Measurements from ENCODE around the gene CCL19.
"Not testable (repeated sequence)": the region's sequence is repeated elsewhere in the genome, so short reads cannot be mapped to it uniquely, and the experiment has no call there.

Gene CCL19

DNA sequence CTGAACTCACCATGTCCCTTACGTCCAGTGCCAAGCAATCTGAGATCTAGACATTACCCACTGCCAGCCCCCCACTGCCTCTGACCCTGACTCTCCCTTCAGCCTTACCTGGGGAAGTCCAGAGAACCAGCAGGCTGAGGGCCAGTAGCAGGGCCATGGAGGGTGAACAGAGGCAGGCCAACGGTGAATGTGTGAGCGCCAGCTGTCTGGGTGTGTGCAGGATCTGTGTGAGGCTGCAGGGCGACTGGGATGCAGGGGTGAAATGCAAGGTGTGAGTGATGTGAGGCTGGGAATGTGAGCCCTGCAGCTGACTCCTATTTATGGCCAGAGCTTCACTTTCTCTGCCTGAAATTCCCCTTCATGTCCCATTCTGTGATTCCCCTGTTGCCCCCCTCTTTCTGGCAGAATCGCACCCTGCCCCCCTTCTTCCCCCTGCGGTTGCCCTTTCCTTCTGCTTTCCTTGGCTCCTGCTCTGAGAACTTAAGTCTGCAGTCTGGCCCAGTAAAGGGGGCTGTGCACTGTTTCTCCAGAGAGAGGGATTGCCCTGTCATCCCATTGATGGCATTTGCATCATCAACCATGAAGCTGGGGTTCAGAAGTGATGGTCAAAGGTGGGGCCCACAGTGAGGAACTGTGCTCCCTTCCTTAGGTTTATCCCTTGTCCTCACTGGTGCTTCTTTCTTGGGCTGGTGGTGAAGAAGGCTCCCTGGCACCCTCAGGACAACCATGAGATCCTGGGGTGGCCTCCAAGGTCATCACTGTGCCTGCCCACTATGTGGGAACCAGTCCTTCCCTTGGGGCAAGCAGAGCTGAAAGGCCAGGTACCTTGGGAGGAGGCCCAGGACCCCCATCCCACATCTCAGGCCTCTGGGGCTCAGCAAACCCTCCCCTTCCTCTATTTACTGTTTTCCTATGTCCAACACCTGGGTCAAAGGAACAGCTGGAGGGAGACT is at the start of gene CCL19:
Gene CCL19, minus strand, starts transcription at position 294 of the 953 bp plus-strand sequence. Its CDS starts 137 bp downstream, at position 157.
- no peak for DNase-seq

- not testable (repeated sequence) for DNase-seq
These were observed 49.1 kb upstream of the CCL19 start for GRCh38 chr9:34740176-34740575.

DNA sequence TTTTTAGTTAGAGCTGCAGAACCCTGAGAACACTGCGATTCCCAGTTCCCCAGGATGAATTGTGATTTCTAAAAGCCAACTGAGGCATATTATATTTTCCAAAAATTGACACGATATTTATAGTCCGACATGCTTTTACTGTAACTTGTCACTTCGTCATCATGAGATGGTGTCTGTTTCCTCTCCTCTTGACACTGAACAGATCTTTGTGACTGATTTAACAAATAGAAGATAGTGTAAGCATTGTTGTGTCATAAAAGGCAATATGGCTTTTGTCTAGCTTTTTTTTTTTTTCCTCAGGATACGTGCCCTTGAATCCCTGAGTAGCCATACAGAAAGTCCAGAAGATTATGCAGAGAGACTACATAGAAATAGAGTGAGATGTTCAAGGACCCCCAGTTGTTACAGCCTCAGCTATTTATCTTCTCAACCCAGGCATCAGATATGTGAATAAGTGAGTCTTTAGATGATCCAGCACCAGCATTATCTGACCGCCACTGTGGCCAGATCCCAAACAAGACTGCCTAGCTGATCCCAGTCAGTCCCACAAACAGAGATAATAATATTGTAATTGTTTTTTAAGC is 46.7 kb upstream of the CCL19 start:
- DNase-seq = no peak

DNA sequence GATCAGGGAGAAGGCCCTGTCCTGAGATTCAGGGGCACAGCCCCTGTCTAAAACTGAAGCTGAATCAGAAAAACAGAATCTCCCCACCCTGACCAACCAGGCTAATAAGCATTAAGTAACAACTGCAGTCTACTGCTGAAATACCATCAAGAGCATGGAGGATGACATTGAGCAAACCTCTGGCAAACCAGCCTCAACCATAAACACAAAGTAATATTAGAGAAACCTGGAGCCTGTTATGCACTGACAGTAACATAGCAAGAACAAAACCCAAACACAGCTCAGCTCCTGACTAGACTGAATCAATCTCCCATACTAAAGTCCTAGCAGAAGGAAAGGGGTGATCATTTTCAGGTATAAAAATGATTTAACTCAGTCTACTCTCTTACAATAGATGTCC is 43.6 kb upstream of the CCL19 start:
- DNase-seq = no peak

GRCh38 chr9:34732886-34733285 is 41.8 kb upstream of the CCL19 start:
- no peak for DNase-seq

DNA sequence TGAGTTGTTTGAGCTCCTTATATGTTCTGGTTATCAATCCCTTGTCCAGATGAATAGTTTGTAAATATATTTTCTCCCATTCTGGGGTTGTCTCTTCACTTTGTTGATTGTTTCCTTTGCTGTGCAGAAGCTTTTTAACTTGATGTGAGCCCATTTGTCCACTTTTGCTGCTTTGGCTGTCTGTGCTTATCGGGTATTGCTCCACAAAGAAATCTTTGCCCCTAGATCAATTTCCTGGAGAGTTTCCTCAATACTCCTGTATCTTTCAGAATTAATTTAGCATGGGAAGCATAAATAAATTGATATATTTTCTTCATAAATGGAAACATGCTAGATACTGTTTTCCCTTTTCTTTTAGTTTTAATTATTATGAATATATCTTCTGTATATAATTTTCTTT is 41.4 kb upstream of the CCL19 start:
- DNase-seq = no peak

GRCh38 chr9:34723141-34723540 is 32.1 kb upstream of the CCL19 start:
- no peak for DNase-seq

DNA sequence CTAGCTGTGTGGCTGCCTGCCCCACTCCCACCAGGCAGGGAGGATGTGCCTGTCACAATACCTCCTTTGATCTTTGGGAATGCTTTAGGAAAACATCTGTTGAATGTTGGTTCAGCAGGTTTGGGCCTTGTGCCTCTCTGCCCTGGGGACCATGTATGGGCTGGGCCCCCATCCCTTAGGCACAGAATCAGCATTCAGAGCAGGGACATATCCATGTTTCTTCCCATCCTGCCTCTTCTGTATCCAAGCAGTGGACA is 28.6 kb upstream of the CCL19 start:
- DNase-seq = not testable (repeated sequence)

DNA sequence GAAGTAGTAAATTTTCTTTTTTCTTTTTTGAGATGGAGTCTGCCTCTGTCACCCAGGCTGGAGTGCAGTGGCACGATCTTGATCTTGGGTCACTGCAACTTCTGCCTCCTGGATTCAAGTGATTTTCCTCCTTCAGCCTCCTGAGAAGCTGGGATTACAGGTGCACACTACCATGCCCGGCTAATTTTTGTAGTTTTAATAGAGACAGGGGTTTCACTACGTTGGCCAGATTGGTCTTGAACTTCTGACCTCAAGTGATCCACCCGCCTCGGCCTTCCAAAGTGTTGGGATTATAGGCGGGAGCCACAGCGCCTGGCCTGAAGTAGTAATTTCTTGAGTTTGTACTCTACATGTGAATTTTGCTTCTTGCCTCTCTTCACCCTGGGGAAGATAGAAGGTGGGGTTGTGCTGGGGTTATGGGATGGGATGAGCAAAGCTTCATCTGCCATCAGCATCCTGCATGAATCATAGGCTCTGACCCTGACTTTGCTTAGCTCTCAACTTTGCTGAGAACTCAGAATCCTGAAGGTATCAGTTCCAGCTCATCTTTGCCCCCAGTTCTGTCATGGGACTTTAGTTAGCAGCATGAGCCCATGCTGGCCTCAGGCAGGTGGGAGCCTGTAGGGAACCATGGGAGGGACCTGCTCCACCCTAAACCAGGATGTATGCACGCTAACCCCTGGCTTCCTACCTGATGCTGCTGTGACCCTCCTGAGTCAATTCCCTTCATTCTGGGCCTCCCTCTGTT is 28.1 kb upstream of the CCL19 start:
- DNase-seq = no peak

- no peak for DNase-seq
These were observed 27.0 kb upstream of the CCL19 start for GRCh38 chr9:34717996-34718614.

DNA sequence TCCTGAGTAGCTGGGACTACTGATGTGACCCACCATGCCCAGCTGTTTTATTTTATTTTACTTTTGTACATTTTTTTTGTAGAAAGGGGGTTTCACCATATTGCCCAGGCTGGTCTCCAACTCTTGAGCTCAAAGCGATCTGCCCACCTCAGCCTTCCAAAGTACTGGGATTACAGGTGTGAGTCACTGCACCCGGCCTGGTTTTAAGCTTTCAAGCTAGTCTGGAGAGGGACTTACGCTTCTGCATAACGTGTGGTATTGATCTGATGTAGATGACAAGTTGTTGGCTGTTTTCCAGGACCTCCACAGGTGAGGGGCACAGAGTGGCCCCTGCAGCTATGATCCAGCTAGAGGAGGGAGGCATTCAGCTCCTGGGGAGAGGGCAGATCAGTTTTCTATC is 25.6 kb upstream of the CCL19 start:
- no peak for DNase-seq

GRCh38 chr9:34715639-34716215 is 24.7 kb upstream of the CCL19 start:
- no peak for DNase-seq

GRCh38 chr9:34714007-34714406 is 22.9 kb upstream of the CCL19 start:
- DNase-seq = no peak

GRCh38 chr9:34712140-34712539 is 21.1 kb upstream of the CCL19 start:
- no peak for DNase-seq

DNA sequence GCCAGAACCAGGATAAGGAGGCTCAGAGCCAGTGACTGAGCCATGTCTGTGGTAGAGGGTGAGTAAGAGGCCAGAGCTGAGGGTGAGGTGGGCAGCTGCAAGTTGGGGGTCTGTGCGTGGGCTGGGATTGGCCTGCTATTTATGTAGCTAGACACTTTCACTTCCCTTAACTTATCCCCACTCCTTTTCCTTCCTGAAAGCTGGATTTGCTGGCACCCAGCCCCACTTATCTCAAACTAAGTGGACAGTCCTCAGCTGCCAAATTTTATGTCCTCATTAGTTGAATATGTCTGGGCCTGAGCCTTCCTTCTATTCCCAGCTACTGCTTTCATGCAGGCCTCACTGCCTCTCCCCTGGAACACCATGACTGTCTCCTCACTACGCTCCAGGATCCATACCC is 18.9 kb upstream of the CCL19 start, which contains the start of gene CCL21:
Gene CCL21, minus strand, starts transcription at position 114 of the 400 bp plus-strand sequence. Its CDS starts 70 bp downstream, at position 44.
- no peak for DNase-seq

DNA sequence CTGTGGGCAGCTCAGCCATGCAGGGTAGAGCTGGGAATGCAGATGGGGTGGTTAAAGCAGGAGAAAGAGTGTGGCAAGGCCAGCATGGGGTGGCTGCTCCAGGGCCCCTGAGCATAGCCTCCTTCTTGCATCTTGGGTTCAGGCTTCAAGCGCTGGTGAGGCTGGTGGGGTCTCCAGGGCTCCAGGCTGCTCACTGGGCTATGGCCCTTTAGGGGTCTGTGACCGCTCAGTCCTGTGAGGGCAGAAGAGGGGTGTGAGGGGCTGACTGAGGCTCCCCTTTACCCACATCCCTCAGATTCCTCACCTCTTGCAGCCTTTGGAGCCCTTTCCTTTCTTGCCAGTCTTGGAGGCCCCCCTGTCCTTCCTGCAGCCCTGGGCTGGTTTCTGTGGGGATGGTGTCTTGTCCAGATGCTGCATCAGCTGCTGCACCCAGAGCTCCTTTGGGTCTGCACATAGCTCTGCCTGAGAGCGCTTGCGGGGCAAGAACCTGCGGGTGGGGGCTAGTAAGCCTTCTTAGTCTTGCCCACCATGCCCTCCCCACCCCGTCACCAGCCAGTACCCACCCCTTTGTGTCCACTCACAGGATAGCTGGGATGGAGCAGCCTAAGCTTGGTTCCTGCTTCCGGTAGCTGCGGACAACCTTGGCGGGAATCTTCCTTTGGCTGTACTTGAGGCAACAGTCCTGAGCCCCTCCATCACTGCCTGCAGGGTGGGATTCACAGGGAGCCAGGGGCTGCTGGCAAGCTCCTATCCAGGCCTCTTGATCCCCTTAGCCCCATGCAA is 18.3 kb upstream of the CCL19 start:
- no peak for DNase-seq

DNA sequence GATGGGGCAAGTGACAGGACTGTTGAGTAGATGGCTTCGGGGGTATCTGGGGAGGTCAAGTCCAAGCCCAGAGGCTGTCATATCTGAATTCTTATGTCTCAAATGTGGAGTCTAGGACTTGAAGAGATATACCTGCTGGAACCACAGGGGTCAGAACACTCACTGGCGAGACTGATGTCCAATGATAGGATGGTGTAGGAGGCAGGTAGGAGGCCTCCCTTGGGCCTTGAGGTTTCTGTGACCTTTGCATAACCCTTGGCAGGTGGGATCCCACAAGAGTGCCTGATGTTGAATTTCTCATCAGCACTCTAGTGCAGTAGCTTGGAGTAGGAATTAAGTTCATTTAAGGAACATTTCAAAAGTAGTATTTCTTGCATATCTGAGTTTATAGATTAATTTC is 16.1 kb upstream of the CCL19 start:
- no peak for DNase-seq

DNA sequence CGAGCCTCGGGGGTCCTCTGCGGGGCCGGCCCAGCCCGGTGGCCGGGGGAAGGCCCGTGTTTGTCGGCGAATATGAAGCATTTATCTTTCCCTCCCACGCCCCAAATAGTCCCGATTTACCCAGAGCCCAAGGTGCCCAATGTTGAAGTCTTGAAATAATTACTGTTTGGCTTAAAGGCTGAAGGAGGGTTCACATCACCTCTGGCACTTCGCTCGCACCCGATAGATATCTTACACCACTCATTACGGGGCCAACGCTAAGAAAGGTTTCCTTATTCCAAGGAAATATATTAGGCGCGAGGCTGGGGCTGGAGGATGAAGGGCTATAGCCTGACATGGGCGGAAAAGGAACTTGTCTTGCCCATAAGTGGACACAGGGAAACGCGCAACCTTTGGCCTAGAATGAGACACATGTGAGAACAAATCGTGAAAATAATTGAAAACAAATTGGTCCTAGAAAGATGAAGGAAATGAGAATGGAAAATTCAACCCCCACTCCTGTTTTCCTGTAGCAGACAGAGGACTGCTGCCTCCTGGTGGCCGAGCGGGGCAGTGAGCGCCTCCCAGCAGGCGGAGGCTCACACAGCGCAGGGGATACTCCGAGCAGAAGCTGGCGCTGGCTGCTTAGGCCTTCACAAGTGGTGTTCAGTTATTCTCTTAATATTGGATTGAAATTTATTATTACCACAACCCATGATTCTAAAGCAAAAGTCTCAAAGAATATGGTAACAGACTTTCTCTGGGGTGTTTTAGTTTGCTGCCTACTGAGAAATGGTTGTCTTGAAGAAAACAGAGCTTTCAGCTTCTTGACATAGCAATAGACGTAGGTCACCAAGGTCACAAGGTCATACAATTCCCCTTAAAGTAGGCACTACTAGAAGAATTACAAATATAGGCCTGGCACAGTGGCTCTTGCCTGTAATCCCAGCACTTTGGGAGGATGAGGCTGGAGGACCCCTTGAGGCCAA is 11.0 kb upstream of the CCL19 start:
- DNase-seq = no peak

DNA sequence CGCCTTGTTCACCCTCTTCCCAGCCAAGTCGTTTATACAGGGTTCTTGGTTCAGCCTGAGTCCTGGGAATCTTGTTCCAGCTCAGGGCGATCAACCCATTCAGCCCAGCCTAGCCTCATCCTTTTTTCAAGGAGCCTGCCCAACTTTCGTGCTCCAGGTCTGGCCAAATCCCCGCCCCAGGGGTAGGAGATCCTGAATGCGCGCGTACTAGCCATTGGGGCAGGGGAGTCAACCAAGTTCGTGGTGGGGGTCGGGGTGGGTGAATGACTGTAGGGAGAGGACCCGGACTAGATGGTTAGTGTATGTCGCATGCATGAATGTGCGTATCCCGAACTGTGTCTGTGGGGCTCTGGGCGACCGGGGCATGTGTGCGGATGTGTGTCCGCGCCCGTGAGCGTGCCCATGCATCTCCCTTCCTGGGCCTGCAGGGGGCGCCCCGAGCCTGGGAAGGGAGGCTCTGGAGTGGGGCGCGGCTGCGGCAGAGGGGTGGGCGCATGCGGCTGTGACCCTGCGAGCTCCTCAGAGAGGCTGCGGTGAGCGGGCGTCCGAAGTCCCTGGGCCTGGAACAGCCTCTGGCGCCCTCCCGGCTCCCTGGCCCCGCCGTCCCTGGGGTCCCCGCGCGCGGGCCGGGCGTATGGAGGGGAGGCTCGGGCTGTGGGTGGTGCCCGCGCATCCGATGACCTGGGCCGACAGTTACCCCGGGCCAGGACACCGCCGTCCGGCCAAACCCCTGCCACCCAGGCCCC is 10.1 kb upstream of the CCL19 start:
- DNase-seq = no peak

DNA sequence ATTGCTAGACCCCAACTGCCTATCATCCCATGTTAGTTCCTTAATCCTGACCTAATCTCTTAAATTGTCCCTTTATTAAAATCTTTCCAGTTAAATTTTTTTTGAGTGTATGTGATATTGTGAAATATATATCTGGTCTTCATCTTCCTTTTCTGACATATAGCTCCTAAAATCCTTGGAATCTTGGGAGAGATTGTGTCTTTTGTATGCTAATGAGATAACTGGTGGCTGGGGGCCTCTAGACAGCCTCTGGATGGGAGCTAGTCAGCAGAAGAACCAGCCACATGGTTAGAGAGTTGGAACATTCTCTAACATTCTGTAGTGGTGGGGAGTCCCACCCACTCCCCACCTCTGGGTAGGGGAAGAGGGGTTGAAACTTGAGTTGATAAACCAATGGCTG is 3.7 kb upstream of the CCL19 start:
- no peak for DNase-seq

Data from NCI-H1436 treated with DMSO at 0.1 percent for 48 hours (cell line).